WTC11 (cell line): ENCODE data around the gene TSPO. TPM values are rescaled to one million over a fixed set of nuclear protein-coding genes. Genes with fewer than 3 reads are reported as not detected.

Experiments used
- ATAC-seq: fragments of 200-7000 bp; cut with Tn5 transposase; 2 replicates; pipeline ENCODE4 v1.10.0; 2021; ENCODE audit warnings: mild to moderate bottlenecking, moderate library complexity
- CTCF ChIA-PET: fragments of 300-600 bp; sonication (Branson Sonifier 250); formaldehyde crosslinking; loops from one replicate; lab custom pipeline; 2021; ENCODE audit warnings: antibody characterized with exemption; lab: Charles Lee
- POLR2A ChIA-PET: fragments of 350-600 bp; sonication (Branson Sonifier 250); formaldehyde crosslinking; loops from one replicate; lab custom pipeline; 2021; ENCODE audit warnings: antibody characterized with exemption; lab: Charles Lee
- DNase-seq: peaks from one replicate; pipeline ENCODE4 v3.0.0; 2021; ENCODE audit warnings: low spot score
- H3K27ac Mint-ChIP-seq: 2 replicates; pipeline ENCODE4 v1.8.0; 2021; ENCODE audit warnings: mixed read lengths
- H3K27me3 Mint-ChIP-seq: 2 replicates; pipeline ENCODE4 v1.8.0; 2021; ENCODE audit warnings: low read depth, mild to moderate bottlenecking, moderate library complexity, mixed read lengths
- H3K36me3 Mint-ChIP-seq: 2 replicates; pipeline ENCODE4 v1.8.0; 2021; ENCODE audit warnings: mixed read lengths
- H3K4me1 Mint-ChIP-seq: 2 replicates; pipeline ENCODE4 v1.8.0; 2022; ENCODE audit warnings: mixed read lengths
- H3K4me3 Mint-ChIP-seq: 2 replicates; pipeline ENCODE4 v1.8.0; 2021; ENCODE audit warnings: mild to moderate bottlenecking, moderate library complexity, mixed read lengths
- H3K9me3 Mint-ChIP-seq: 2 replicates; pipeline ENCODE4 v1.8.0; 2021; ENCODE audit warnings: mixed read lengths
- AFF4 ChIP-seq: sonication (generic); formaldehyde crosslinking; IDR thresholded peaks from 2 replicates; pipeline ENCODE4 v1.8.1; 2023; ENCODE audit warnings: mild to moderate bottlenecking, missing genetic modification reagents, borderline replicate concordance
- ATF2 ChIP-seq: sonication (generic); formaldehyde crosslinking; IDR thresholded peaks from 2 replicates; pipeline ENCODE4 v1.8.1; 2022; ENCODE audit warnings: low read depth, missing genetic modification reagents, borderline replicate concordance
- CREB1 ChIP-seq: sonication (generic); formaldehyde crosslinking; IDR thresholded peaks from 2 replicates; pipeline ENCODE4 v1.8.0; 2023; ENCODE audit warnings: mild to moderate bottlenecking, missing genetic modification reagents
- CTCF ChIP-seq: fragments of 200-600 bp; IDR thresholded peaks from 2 replicates; pipeline ENCODE4 v1.8.0; 2022; ENCODE audit warnings: antibody characterized with exemption
- EMX1 ChIP-seq: fragments of 250-450 bp; sonication (Bioruptor Pico); IDR thresholded peaks from 2 replicates; pipeline ENCODE4 v1.8.0; 2021; ENCODE audit warnings: mild to moderate bottlenecking
- ERG ChIP-seq: fragments of 250-450 bp; sonication (Bioruptor Pico); IDR thresholded peaks from 2 replicates; pipeline ENCODE4 v1.8.0; 2021; ENCODE audit warnings: mild to moderate bottlenecking
- FOXK1 ChIP-seq: sonication (generic); formaldehyde crosslinking; IDR thresholded peaks from 2 replicates; pipeline ENCODE4 v1.8.0; 2022; ENCODE audit warnings: mild to moderate bottlenecking, moderate library complexity, missing genetic modification reagents
- FOXP1 ChIP-seq: sonication (generic); formaldehyde crosslinking; IDR thresholded peaks from 2 replicates; pipeline ENCODE4 v1.8.0; 2022; ENCODE audit warnings: missing genetic modification reagents, mild to moderate bottlenecking, moderate library complexity, borderline replicate concordance
- HMGA2 ChIP-seq: fragments of 250-450 bp; sonication (Bioruptor Pico); IDR thresholded peaks from 2 replicates; pipeline ENCODE4 v1.4.0; 2021; ENCODE audit warnings: mild to moderate bottlenecking, moderate library complexity
- HMGXB4 ChIP-seq: sonication (generic); formaldehyde crosslinking; IDR thresholded peaks from 2 replicates; pipeline ENCODE4 v1.8.1; 2023; ENCODE audit warnings: mild to moderate bottlenecking, moderate library complexity, missing genetic modification reagents
- IRF2 ChIP-seq: sonication (generic); formaldehyde crosslinking; IDR thresholded peaks from 2 replicates; pipeline ENCODE4 v1.8.0; 2022; ENCODE audit warnings: low read depth, missing genetic modification reagents, borderline replicate concordance
- KAT7 ChIP-seq: sonication (generic); formaldehyde crosslinking; IDR thresholded peaks from 2 replicates; pipeline ENCODE4 v1.8.1; 2023; ENCODE audit warnings: missing genetic modification reagents, mild to moderate bottlenecking, borderline replicate concordance
- MAX ChIP-seq: sonication (generic); formaldehyde crosslinking; IDR thresholded peaks from 2 replicates; pipeline ENCODE4 v1.8.0; 2022; ENCODE audit warnings: mild to moderate bottlenecking, missing genetic modification reagents
- MLX ChIP-seq: sonication (generic); formaldehyde crosslinking; IDR thresholded peaks from 2 replicates; pipeline ENCODE4 v1.8.1; 2023; ENCODE audit warnings: mild to moderate bottlenecking, missing genetic modification reagents, moderate library complexity
- MXD4 ChIP-seq: fragments of 250-450 bp; sonication (Bioruptor Pico); IDR thresholded peaks from 2 replicates; pipeline ENCODE4 v1.8.0; 2021; ENCODE audit warnings: mild to moderate bottlenecking, moderate library complexity, borderline replicate concordance
- NFE2L1 ChIP-seq: sonication (generic); formaldehyde crosslinking; IDR thresholded peaks from 2 replicates; pipeline ENCODE4 v1.8.1; 2023; ENCODE audit warnings: missing genetic modification reagents
- RORB ChIP-seq: fragments of 250-450 bp; sonication (Bioruptor Pico); IDR thresholded peaks from 2 replicates; pipeline ENCODE4 v1.9.0; 2021; ENCODE audit warnings: mild to moderate bottlenecking
- ZNF219 ChIP-seq: sonication (generic); formaldehyde crosslinking; IDR thresholded peaks from 2 replicates; pipeline ENCODE4 v1.8.0; 2023; ENCODE audit warnings: missing genetic modification reagents, mild to moderate bottlenecking, borderline replicate concordance
- ZNF396 ChIP-seq: fragments of 250-450 bp; sonication (Bioruptor Pico); IDR thresholded peaks from 2 replicates; pipeline ENCODE4 v1.8.0; 2021; ENCODE audit warnings: mild to moderate bottlenecking, moderate library complexity, borderline replicate concordance
- ZNF423 ChIP-seq: fragments of 250-450 bp; sonication (Bioruptor Pico); IDR thresholded peaks from 2 replicates; pipeline ENCODE4 v2.1.2; 2022; ENCODE audit warnings: mild to moderate bottlenecking, moderate library complexity
- ZNF671 ChIP-seq: fragments of 250-450 bp; sonication (Bioruptor Pico); IDR thresholded peaks from 2 replicates; pipeline ENCODE4 v1.8.0; 2021; ENCODE audit warnings: mild to moderate bottlenecking
- ZSCAN18 ChIP-seq: fragments of 250-450 bp; sonication (Bioruptor Pico); IDR thresholded peaks from 2 replicates; pipeline ENCODE4 v2.1.2; 2022; ENCODE audit warnings: mild to moderate bottlenecking, moderate library complexity
- total RNA-seq: library from RNA; stranded (reverse); gene quantifications from 3 replicates; pipeline ENCODE4 v1.2.3, GENCODE V29; 2021

The TSPO gene
- total RNA-seq, 1 experiment from 2014 or later: 21.9 TPM

- no peak for ATAC-seq
- CTCF ChIA-PET: interaction anchor here (0.8 to 1.3 kb wide), 3 partner anchors 23 to 67 kb away, joined by 3 to 5 read pairs (median 5); no protein-coding TSS in a partner anchor
- Mint-ChIP-seq H3K36me3 (peaks cover 11% of the 10 kb centered on the region), H3K4me1 (no peaks in the 10 kb centered on the region), H3K27me3 (no peaks in the 10 kb centered on the region), H3K9me3 (no peaks in the 10 kb centered on the region), H3K4me3 (no peak overlapping the region), H3K27ac (peak overlapping the region; percentile 49; the same call in 1 of the 2 replicates)
- no peak for TF ChIP-seq CTCF
- no peak for TF ChIP-seq FOXK1
- TF ChIP-seq ZNF671 (CRISPR knock-in tag): no peak
- DNase-seq: no peak
- POLR2A ChIA-PET: no interaction called here
Observed at GRCh38 chr22:43164636-43165035, 13.3 kb downstream of the TSPO start.

GRCh38 chr22:43166132-43166930 lies 15.0 kb downstream of the TSPO start:
- no peak overlapping the region for H3K4me3 Mint-ChIP-seq
- no peaks in the 10 kb centered on the region for H3K4me1 Mint-ChIP-seq
- ATAC-seq (peak; percentile 19; the same call in 1 of the 2 replicates), DNase-seq (no peak)
- 0 out of 2 replicates have a peak overlapping the region, but pooled peaks have one; percentile 60 for H3K27ac Mint-ChIP-seq
- no peaks in the 10 kb centered on the region for H3K27me3 Mint-ChIP-seq
- peaks cover 24% of the 10 kb centered on the region for H3K36me3 Mint-ChIP-seq
- ChIA-PET POLR2A (interaction anchor here (0.9 kb wide), 1 partner anchor 20 kb away, joined by 3 read pairs; no protein-coding TSS in a partner anchor), CTCF (no interaction called here)
- H3K9me3 Mint-ChIP-seq: no peaks in the 10 kb centered on the region
- TF ChIP-seq RORB (CRISPR knock-in tag): no peak
- no peak for TF ChIP-seq AFF4 (CRISPR knock-in tag)
- no peak for TF ChIP-seq CREB1
- no peak for TF ChIP-seq MAX (CRISPR knock-in tag)
- no peak for TF ChIP-seq ATF2 (CRISPR knock-in tag)
- TF ChIP-seq MLX (CRISPR knock-in tag): no peak
- TF ChIP-seq FOXP1 (CRISPR knock-in tag): no peak
- TF ChIP-seq NFE2L1 (CRISPR knock-in tag): no peak
- TF ChIP-seq ZNF423 (CRISPR knock-in tag): no peak
- TF ChIP-seq MXD4 (CRISPR knock-in tag): no peak
- TF ChIP-seq ZSCAN18: no peak
- no peak for TF ChIP-seq HMGXB4 (CRISPR knock-in tag)
- TF ChIP-seq EMX1 (CRISPR knock-in tag): no peak
- TF ChIP-seq ERG: no peak
- no peak for TF ChIP-seq ZNF396 (CRISPR knock-in tag)
- TF ChIP-seq KAT7 (CRISPR knock-in tag): no peak
- no peak for TF ChIP-seq ZNF219
- TF ChIP-seq IRF2 (CRISPR knock-in tag): no peak
- no peak for TF ChIP-seq HMGA2 (CRISPR knock-in tag)
